Right ventricle myocardium superior (tissue), 1 donor: ENCODE results near the gene WNK1. TPM values are rescaled to one million over a fixed set of nuclear protein-coding genes. Genes with fewer than 3 reads are reported as not detected.
"Not testable (repeated sequence)": the region's sequence is repeated elsewhere in the genome, so short reads cannot be mapped to it uniquely, and the experiment has no call there.

Experiments
- ATAC-seq: fragments of 200-7000 bp; cut with Tn5 transposase; one replicate; pipeline ENCODE4 v1.9.1; 2020; ENCODE audit warnings: mild to moderate bottlenecking; ENCODE audit not compliant: poor library complexity
- DNase-seq: peaks from one replicate; pipeline ENCODE4 v3.0.0-alpha.2; 2020
- intact Hi-C: fragments of 100-400 bp; cut with DNase I; formaldehyde crosslinking; loops from one replicate; pipeline ENCODE4 v1.11.2; 2022
- total RNA-seq: library from RNA; stranded (reverse); fragmentation: NEBNext Ultra II Directional; extraction: Animal tissue kit (Norgen Biotek cat#: 25700); gene quantifications from one replicate; pipeline ENCODE4 v1.2.1, GENCODE V29; 2021
- donor health status: DM: no; HTN: yes; CAD: no; lungs with severe emphysema.

Gene WNK1
- total RNA-seq, 1 donor from 2014 or later = 294 TPM

DNA sequence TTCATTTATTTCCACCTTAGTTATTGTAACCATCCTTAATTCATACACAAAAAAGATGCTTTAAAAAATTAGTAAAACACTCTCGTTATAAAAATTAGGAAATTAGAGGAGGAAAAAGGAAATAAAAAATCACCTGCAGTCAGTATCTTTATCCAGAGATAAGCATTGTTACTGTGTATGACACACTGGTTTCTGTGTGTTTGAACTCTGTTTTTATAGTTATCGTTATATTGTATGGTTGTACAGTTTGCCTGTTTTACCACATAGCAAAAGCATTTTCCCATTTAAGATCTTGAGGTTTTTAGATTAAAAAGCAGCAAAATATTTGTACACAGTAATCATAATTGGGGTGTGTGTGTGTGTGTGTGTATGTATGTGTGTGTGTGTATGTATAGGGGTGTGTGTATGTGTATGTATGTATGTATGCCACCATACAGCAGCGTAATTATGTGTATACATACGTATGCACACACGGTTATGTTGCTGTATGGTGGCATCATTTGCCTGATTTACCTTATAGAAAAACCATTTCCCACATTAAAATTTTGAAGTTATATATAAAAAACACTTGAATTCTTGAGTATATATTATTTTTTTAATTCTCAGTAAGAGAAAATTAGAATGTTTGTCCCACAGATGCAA lies 19.8 kb downstream of the WNK1 start:
- intact Hi-C loops = no loop called here
- DNase-seq (no peak), ATAC-seq (no peak)

GRCh38 chr12:774051-774614 lies 21.8 kb downstream of the WNK1 start:
- intact Hi-C loops = no loop called here
- peak; percentile 25 for ATAC-seq
- no peak for DNase-seq

GRCh38 chr12:775973-776771 lies 23.8 kb downstream of the WNK1 start:
- intact Hi-C loops, DNase-seq, ATAC-seq: not testable (repeated sequence)

DNA sequence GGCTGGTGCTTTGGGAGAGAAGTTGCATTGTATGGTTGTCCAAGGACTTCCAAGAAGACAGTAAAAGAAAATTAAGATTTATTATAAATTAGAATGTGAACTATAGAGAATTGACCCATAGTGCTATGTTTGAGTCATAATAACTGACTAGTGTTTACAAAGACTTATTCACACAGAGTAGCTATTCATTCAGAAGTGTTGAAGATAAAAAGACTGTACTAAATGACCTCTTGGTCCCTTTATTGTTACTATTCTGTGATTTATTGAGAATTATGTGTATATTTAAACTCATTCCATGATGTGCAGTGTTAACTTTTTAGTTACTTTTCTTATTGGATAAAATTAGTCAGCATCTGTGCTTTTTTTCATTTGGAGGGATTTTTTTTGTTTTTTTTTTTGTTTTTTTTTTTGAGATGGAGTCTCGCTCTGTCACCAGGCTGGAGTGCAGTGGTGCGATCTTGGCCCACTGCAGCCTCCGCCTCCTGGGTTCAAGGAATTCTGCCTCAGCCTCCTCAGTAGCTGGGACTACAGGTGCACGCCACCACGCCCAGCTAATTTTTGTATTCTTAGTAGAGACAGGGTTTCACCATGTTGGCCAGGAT lies 24.5 kb downstream of the WNK1 start:
- DNase-seq, intact Hi-C loops, ATAC-seq: not testable (repeated sequence)

- DNase-seq = no peak
Observed at GRCh38 chr12:777550-778047, 25.2 kb downstream of the WNK1 start.

GRCh38 chr12:778615-779014 lies 26.2 kb downstream of the WNK1 start:
- intact Hi-C loops = no loop called here
- ATAC-seq (no peak), DNase-seq (no peak)

More at GRCh38 chr12:777550-778047, 25.2 kb downstream of the WNK1 start:
- ATAC-seq = no peak
- intact Hi-C loops = no loop called here

DNA sequence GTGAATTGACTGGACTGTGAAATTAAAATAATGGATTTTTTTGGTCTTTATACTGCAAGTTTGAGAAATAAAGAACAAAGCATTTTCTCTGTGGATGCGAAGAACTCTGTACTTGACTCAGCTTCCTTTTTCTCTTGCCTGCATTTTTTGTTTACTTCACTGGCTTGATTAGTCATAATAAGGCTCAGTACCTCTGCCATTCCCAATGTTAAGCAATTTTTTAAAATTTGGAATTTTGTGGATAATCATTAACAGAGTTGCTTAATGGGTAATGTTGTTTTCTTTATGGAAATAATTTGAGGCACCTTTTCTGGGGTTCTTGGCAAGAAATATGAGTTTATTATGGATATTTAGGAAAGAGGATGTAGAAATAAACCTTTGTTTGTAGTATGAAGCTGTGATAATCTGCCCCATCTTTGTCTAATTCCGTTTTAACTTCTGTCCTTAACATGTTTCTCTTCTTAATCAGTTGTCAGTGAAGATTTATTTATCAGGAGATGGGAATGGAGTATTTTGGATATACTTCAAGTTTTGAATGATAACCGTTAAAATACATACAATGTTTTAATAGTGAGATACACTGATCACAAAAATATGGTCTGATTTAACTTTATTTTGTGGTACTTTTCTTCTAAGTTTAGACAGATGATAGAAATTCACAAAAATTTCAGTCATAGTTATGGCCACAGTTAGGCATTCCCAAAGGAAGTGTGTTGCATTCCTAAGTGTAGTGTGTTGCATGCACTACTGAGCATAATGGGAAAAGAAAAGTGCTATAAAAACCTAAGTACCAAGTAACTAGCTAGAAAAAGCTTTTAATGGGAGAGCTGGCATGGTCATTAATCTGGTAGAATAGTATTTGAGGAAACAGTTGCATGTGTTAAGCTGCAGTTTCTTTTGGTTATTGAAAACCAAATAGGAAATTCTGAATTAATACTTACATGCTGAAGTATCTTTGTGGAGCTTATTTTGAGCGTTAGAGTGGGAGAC lies 27.7 kb downstream of the WNK1 start:
- intact Hi-C loops = no loop called here
- no peak for ATAC-seq
- DNase-seq = no peak

GRCh38 chr12:780750-781379 lies 28.5 kb downstream of the WNK1 start:
- no peak for DNase-seq
- intact Hi-C loops = no loop called here
- ATAC-seq = no peak

GRCh38 chr12:785706-786105 lies 33.3 kb downstream of the WNK1 start:
- intact Hi-C loops = no loop called here
- DNase-seq (no peak), ATAC-seq (no peak)

- DNase-seq = no peak
- intact Hi-C loops = no loop called here
- no peak for ATAC-seq
Observed at GRCh38 chr12:788288-788687, 35.9 kb downstream of the WNK1 start.

DNA sequence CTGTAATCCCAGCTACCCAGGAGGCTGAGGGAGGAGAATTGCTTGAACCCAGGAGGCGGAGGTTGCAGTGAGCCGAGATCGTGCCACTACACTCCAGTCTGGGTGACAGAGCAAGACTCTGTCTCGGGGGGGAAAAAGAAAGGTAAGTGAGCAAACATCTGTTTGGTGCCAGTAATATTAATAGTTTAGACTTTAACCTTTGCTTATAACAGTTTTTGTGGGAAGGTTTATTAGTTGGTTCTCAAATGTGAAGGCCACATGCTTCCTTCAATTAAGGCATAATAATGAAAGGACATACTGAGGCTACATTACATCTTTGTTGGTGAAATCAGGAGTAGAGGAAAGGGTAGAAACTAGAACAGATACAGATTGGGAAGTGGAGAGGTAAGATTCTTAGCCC lies 36.4 kb downstream of the WNK1 start:
- DNase-seq = not testable (repeated sequence)

DNA sequence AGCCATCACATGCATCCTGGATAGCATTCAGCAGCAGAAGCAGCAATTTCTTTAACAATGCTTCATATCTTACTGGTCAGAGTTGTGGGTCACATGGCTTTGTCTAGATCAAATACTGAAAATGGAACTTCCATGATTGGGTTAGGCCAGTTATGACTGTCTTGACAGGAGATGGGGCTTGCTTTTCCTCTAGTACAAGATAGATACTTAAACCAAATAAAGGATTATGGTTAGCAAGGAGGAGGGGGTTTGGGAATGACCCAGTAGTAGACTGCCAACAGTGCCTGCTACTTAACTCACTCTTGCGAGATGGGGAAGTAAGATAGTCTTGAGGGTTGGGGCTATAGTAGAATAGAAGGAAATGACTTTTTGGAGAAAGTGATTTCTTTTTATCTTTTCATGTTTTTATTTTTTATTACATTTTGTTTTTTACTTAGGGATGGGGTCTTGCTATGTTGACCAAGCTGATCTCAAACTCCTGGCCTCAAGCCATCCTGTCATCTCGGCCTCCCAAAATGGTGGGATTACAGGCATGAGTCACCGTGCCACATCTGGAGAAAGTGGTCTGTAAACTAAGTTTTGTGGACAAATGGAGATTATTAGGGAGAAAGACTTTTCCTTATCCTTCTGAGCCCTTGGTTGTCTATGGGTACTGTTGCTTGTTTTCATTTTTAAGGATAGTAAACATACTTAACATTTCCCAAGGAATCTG lies 37.6 kb downstream of the WNK1 start:
- intact Hi-C loops = no loop called here
- DNase-seq = no peak

More for the DNA sequence above, 36.4 kb downstream of the WNK1 start:
- ATAC-seq, intact Hi-C loops: not testable (repeated sequence)

GRCh38 chr12:790608-791007 lies 38.2 kb downstream of the WNK1 start:
- intact Hi-C loops = no loop called here
- no peak for DNase-seq
- ATAC-seq = no peak

More for the DNA sequence above, 37.6 kb downstream of the WNK1 start:
- ATAC-seq = peak; percentile 5

GRCh38 chr12:793037-793436 lies 40.7 kb downstream of the WNK1 start:
- intact Hi-C loops = no loop called here
- DNase-seq (no peak), ATAC-seq (no peak)

DNA sequence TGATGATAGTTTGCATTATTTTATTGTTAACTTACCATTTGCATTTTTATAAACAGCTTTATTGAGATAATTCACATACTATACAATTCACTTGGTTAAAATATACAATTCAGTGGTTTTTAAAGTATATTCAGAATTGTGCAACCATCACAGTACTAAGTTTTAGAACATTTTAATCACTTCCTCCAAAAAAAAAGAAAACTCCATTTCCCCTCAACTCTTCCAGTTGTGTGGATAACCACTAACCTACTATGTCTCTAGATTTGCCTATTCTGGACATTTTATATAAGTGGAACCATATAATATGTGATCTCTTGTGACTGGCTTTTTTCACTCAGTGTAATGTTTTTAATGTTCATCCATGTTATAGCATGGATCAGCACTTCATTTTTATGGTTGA lies 41.3 kb downstream of the WNK1 start:
- no peak for DNase-seq
- ATAC-seq = no peak
- intact Hi-C loops = no loop called here

DNA sequence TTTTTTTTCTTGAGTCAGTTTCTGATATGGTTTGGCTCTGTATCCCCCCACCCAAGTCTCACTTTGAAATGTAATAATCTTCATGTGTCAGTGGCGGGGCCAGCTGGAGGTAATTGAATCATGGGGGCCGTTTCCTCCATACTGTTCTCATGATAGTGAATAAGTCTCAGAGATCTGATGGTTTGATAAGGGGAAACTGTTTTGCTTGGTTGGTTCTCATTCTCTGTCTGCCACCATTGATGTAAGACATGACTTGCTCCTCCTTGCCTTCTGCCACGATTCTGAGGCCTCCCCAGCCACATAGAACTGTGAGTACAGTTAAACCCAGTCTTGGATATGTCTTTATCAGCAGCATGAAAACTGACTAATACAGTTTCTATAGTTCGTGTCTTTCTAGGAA lies 42.9 kb downstream of the WNK1 start:
- intact Hi-C loops = no loop called here
- ATAC-seq = no peak
- DNase-seq = no peak

DNA sequence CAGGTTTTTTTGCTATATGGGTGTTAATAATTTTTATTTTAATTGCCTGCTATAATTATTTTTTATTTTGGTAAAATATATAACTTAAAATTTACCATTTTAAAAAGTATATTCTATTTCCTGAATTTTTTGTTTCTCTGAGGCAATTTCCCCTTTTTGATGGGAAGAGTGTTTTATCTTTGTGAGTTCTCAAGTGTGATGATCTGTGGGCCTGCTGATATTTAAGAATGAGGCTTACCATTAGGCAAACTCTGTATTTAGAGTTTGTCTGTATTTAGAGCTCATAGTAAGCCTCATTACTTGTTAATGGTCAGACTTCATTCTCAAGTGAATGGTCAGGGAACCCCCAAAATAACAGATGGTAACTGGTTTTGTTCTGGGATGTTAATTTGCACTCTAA lies 48.0 kb downstream of the WNK1 start:
- intact Hi-C loops = no loop called here
- ATAC-seq (no peak), DNase-seq (no peak)
